Measurements from ENCODE around the gene TSKU.
A peak's percentile ranks its signal among the peaks of the same experiment; 100 is the strongest.

The TSKU gene

GRCh38 chr11:76768088-76768908 is 14.9 kb upstream of the TSKU start:
- H2AFZ ChIP-seq (ENCODE audit: low read length), result 0 out of 2 replicates have a peak overlapping the region, but pooled peaks have one; percentile 6
- H3K9me2 ChIP-seq (replicated peaks; ENCODE audit: low read depth, low read length), result no peaks in the 10 kb centered on the region
- no peaks in the 10 kb centered on the region for H3K27me3 ChIP-seq (ENCODE audit: insufficient read depth, low read length, poor library complexity, severe bottlenecking)
- peak overlapping the region; percentile 37 for H3K4me3 ChIP-seq (ENCODE audit: low read length, poor library complexity, severe bottlenecking)
- peak overlapping the region; percentile 33 for H3K9ac ChIP-seq (ENCODE audit: low read depth, low read length, poor library complexity, severe bottlenecking)
- no peaks in the 10 kb centered on the region for H3K9me3 ChIP-seq (ENCODE audit: insufficient read depth, low read depth, low read length)
- TF ChIP-seq CTCF (conservative IDR thresholded peaks at IDR 0.05; ENCODE audit: low read length), result no peak
- TF ChIP-seq EZH2phosphoT487 (IDR thresholded peaks at IDR 0.05; ENCODE audit: borderline replicate concordance), result no peak
- H3K4me1 ChIP-seq (ENCODE audit: insufficient read depth, low read length, poor library complexity, severe bottlenecking), result peaks cover 62% of the 10 kb centered on the region
- H3K79me2 ChIP-seq (ENCODE audit: insufficient read depth, low read length), result no peaks in the 10 kb centered on the region
- H4K20me1 ChIP-seq (ENCODE audit: insufficient read depth, low read length, poor library complexity, severe bottlenecking), result no peaks in the 10 kb centered on the region
- no peaks in the 10 kb centered on the region for H3K36me3 ChIP-seq (ENCODE audit: insufficient read depth, low read length)
- peak overlapping the region; percentile 55 for H3K4me2 ChIP-seq (ENCODE audit: low read depth, low read length, poor library complexity, severe bottlenecking)
- no peaks in the 10 kb centered on the region for H3F3A ChIP-seq (ENCODE audit: low read depth)

- Histone ChIP-seq H3K4me2 (ENCODE audit: low read depth, low read length, poor library complexity, severe bottlenecking) (peak overlapping the region; percentile 55), H3K4me1 (ENCODE audit: insufficient read depth, low read length, poor library complexity, severe bottlenecking) (peaks cover 58% of the 10 kb centered on the region), H3F3A (ENCODE audit: low read depth) (no peaks in the 10 kb centered on the region), H2AFZ (ENCODE audit: low read length) (0 out of 2 replicates have a peak overlapping the region, but pooled peaks have one; percentile 6), H3K9ac (ENCODE audit: low read depth, low read length, poor library complexity, severe bottlenecking) (no peak overlapping the region), H3K9me2 (replicated peaks; ENCODE audit: low read depth, low read length) (no peaks in the 10 kb centered on the region), H4K20me1 (ENCODE audit: insufficient read depth, low read length, poor library complexity, severe bottlenecking) (no peaks in the 10 kb centered on the region), H3K9me3 (ENCODE audit: insufficient read depth, low read depth, low read length) (no peaks in the 10 kb centered on the region), H3K4me3 (ENCODE audit: low read length, poor library complexity, severe bottlenecking) (peak overlapping the region; percentile 37), H3K27me3 (ENCODE audit: insufficient read depth, low read length, poor library complexity, severe bottlenecking) (no peaks in the 10 kb centered on the region), H3K79me2 (ENCODE audit: insufficient read depth, low read length) (no peaks in the 10 kb centered on the region), H3K36me3 (ENCODE audit: insufficient read depth, low read length) (no peaks in the 10 kb centered on the region)
- TF ChIP-seq EZH2phosphoT487 (IDR thresholded peaks at IDR 0.05; ENCODE audit: borderline replicate concordance) (no peak), CTCF (conservative IDR thresholded peaks at IDR 0.05; ENCODE audit: low read length) (no peak)
Measured at GRCh38 chr11:76768909-76769560, 14.1 kb upstream of the TSKU start.

- Histone ChIP-seq H3K27me3 (ENCODE audit: insufficient read depth, low read length, poor library complexity, severe bottlenecking) (no peaks in the 10 kb centered on the region), H3K36me3 (ENCODE audit: insufficient read depth, low read length) (no peaks in the 10 kb centered on the region), H3F3A (ENCODE audit: low read depth) (no peaks in the 10 kb centered on the region), H2AFZ (ENCODE audit: low read length) (no peak overlapping the region), H3K4me2 (ENCODE audit: low read depth, low read length, poor library complexity, severe bottlenecking) (no peak overlapping the region), H4K20me1 (ENCODE audit: insufficient read depth, low read length, poor library complexity, severe bottlenecking) (no peaks in the 10 kb centered on the region), H3K9me2 (replicated peaks; ENCODE audit: low read depth, low read length) (no peaks in the 10 kb centered on the region), H3K79me2 (ENCODE audit: insufficient read depth, low read length) (no peaks in the 10 kb centered on the region), H3K4me3 (ENCODE audit: low read length, poor library complexity, severe bottlenecking) (no peak overlapping the region), H3K4me1 (ENCODE audit: insufficient read depth, low read length, poor library complexity, severe bottlenecking) (peaks cover 53% of the 10 kb centered on the region), H3K9ac (ENCODE audit: low read depth, low read length, poor library complexity, severe bottlenecking) (no peak overlapping the region), H3K9me3 (ENCODE audit: insufficient read depth, low read depth, low read length) (no peaks in the 10 kb centered on the region)
- no peak for TF ChIP-seq EZH2phosphoT487 (IDR thresholded peaks at IDR 0.05; ENCODE audit: borderline replicate concordance)
- no peak for TF ChIP-seq CTCF (conservative IDR thresholded peaks at IDR 0.05; ENCODE audit: low read length)
Measured at GRCh38 chr11:76769645-76770586, 13.2 kb upstream of the TSKU start.

Data from Loucy (cell line).